ENCODE results near the gene ADGRD1.

Gene ADGRD1

DNA sequence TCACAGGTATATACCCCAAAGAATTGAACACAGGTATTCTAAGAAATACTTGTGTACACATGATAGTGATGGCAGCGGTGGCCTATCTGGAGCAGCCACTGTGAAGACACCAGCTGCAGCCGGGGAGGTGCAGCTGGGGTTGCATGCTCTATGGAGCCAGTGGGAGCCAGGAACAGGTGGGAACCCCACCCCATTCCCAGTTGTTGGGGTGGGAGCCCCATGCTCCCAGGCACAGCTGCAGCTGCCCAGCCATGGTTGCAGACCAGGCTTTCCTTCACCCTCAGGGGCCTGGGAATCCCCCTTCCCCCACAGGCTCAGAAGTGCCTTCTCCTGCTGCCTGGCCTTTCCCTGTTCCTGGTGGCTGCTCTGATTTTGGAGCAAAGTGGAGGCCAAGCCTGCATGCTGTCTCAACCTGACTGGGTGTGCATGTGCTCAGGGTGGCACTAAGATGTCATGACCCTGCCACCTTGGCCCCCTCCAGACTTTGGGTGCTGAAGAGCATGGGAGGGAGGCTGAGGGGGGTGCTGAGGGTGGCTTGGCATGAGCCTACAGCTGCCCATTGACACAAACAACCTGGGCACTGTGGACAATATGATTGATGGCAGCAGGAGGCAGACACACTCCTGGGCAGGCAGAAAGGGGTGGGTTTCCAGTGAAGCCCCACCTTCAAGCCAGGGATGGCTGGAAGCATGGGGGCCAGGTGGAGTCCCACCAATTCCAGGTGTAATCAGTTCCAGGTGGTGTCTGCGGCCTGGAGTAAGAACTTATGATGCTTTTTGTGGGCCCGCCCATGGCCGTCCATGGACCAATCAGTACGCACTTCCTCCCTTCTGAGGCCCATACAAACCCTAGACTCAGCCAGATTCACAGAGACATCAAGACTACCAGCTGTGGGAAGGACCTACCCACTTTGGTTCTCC lies 234.7 kb downstream of the ADGRD1 start:
- DNase-seq = no peak

GRCh38 chr12:131189781-131190180 lies 236.1 kb downstream of the ADGRD1 start:
- DNase-seq = no peak

GRCh38 chr12:131190965-131191364 lies 237.3 kb downstream of the ADGRD1 start:
- no peak for DNase-seq

All from HCEC 1CT (cell line).